ENCODE data around the gene GPR31. TPM values are rescaled to one million over a fixed set of nuclear protein-coding genes. Genes with fewer than 3 reads are reported as not detected.
A peak's percentile ranks its signal among the peaks of the same experiment; 100 is the strongest.

The GPR31 gene
- total RNA-seq, 1 donor from 2014 or later = not detected

GRCh38 chr6:167157414-167157813 is 366 bp downstream of the GPR31 start:
- Mint-ChIP-seq H3K4me3 (no peak overlapping the region), H3K27me3 (ENCODE audit: low read depth) (peaks cover 49% of the 10 kb centered on the region), H3K36me3 (no peaks in the 10 kb centered on the region), H3K9me3 (no peaks in the 10 kb centered on the region), H3K4me1 (peaks cover 15% of the 10 kb centered on the region), H3K27ac (no peak overlapping the region)
- TF ChIP-seq, protein P1, sequence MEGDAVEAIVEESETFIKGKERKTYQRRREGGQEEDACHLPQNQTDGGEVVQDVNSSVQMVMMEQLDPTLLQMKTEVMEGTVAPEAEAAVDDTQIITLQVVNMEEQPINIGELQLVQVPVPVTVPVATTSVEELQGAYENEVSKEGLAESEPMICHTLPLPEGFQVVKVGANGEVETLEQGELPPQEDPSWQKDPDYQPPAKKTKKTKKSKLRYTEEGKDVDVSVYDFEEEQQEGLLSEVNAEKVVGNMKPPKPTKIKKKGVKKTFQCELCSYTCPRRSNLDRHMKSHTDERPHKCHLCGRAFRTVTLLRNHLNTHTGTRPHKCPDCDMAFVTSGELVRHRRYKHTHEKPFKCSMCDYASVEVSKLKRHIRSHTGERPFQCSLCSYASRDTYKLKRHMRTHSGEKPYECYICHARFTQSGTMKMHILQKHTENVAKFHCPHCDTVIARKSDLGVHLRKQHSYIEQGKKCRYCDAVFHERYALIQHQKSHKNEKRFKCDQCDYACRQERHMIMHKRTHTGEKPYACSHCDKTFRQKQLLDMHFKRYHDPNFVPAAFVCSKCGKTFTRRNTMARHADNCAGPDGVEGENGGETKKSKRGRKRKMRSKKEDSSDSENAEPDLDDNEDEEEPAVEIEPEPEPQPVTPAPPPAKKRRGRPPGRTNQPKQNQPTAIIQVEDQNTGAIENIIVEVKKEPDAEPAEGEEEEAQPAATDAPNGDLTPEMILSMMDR (IDR thresholded peaks at IDR 0.05; ENCODE audit: unreplicated experiment) = no peak
- no peak for DNase-seq (ENCODE audit: low spot score in 2 of 2, unreplicated experiment in 2 of 2)

- no peaks in the 10 kb centered on the region for H3K36me3 Mint-ChIP-seq
- peaks cover 15% of the 10 kb centered on the region for H3K4me1 Mint-ChIP-seq
- TF ChIP-seq, protein P1 (IDR thresholded peaks at IDR 0.05; ENCODE audit: unreplicated experiment) = no peak
- H3K27ac Mint-ChIP-seq = no peak overlapping the region
- no peak for DNase-seq (ENCODE audit: low spot score in 2 of 2, unreplicated experiment in 2 of 2)
- H3K9me3 Mint-ChIP-seq = peaks cover 7% of the 10 kb centered on the region
- H3K4me3 Mint-ChIP-seq = no peak overlapping the region
- peaks cover 54% of the 10 kb centered on the region for H3K27me3 Mint-ChIP-seq (ENCODE audit: low read depth)
These were observed 2.9 kb downstream of the GPR31 start for GRCh38 chr6:167154895-167155294.

GRCh38 chr6:167154291-167154690 is 3.5 kb downstream of the GPR31 start:
- H3K27me3 Mint-ChIP-seq (ENCODE audit: low read depth) = peaks cover 60% of the 10 kb centered on the region
- peaks cover 7% of the 10 kb centered on the region for H3K9me3 Mint-ChIP-seq
- no peak overlapping the region for H3K27ac Mint-ChIP-seq
- peaks cover 15% of the 10 kb centered on the region for H3K4me1 Mint-ChIP-seq
- H3K36me3 Mint-ChIP-seq = no peaks in the 10 kb centered on the region
- no peak overlapping the region for H3K4me3 Mint-ChIP-seq
- TF ChIP-seq, protein P1 (IDR thresholded peaks at IDR 0.05; ENCODE audit: unreplicated experiment) = no peak
- DNase-seq (ENCODE audit: low spot score in 2 of 2, unreplicated experiment in 2 of 2) = no peak

DNA sequence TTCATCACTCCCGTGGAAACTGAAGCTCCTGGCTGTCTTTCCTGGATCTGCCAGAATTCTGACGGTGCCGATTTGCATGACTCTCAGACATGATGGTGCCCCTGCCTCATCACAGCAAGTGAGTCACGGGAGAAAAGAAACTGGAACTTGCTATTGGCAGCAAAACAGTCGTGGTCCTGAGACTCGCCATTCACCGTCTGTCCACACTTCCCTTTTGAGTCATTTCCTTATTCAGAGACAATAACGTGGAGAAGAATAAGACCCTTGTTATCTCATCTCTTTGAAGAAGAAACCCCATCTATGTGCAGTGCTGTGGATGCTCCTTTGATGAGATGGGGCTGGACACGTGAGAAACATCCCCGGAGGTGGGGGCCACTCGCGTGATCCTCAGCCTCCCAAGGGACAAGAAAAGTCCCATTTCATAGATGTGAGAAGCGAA is 4.2 kb downstream of the GPR31 start:
- Mint-ChIP-seq H3K4me1 (peaks cover 15% of the 10 kb centered on the region), H3K9me3 (peaks cover 7% of the 10 kb centered on the region), H3K27ac (no peak overlapping the region), H3K27me3 (ENCODE audit: low read depth) (peaks cover 62% of the 10 kb centered on the region), H3K36me3 (no peaks in the 10 kb centered on the region), H3K4me3 (peak overlapping the region; percentile 17)
- DNase-seq (ENCODE audit: low spot score in 2 of 2, unreplicated experiment in 2 of 2) = no peak
- TF ChIP-seq, protein P1 (IDR thresholded peaks at IDR 0.05; ENCODE audit: unreplicated experiment) = no peak

DNA sequence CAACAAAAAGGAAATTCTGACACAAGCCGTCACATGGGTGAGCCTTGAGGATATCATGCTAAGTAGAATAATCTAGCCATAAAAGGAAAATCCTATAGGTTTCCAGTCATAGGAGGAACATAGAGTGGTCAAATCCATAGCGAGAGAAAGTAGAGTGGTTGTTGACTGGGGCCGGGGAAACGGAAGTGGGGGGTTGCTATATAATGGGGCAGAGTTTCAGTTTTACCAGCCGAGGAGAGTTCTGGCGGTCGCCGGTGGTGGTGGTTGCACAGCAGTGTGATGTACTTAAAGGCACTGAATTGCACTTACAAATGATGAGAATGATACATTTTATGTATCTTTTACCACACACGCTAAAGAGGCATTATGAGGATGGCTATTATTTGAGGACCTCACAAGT is 4.9 kb downstream of the GPR31 start:
- Mint-ChIP-seq H3K27ac (no peak overlapping the region), H3K27me3 (ENCODE audit: low read depth) (peaks cover 64% of the 10 kb centered on the region), H3K36me3 (no peaks in the 10 kb centered on the region), H3K4me3 (no peak overlapping the region), H3K9me3 (peaks cover 7% of the 10 kb centered on the region), H3K4me1 (peaks cover 15% of the 10 kb centered on the region)
- TF ChIP-seq, protein P1 (IDR thresholded peaks at IDR 0.05; ENCODE audit: unreplicated experiment) = no peak
- DNase-seq (ENCODE audit: low spot score in 2 of 2, unreplicated experiment in 2 of 2) = no peak

DNA sequence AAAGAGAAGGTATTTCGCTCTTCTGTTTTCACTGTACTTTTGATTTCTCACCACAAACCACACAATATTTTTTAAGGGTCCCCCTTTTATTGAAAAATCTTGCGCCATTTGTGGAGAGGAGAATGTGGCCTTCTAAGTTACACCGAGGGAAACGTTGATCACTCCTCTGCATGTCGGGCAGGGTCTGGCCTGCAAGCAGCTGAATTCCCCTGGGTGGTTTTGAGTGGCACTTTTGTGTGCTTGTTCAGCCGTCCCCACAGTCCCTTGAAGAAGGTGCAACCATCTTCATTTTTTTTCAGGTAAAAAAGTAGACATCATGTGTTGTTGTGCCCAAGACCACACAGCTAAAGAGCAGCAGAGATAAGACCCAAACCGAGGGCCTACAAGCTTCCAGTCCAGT is 6.1 kb downstream of the GPR31 start:
- H3K9me3 Mint-ChIP-seq = peaks cover 7% of the 10 kb centered on the region
- no peaks in the 10 kb centered on the region for H3K36me3 Mint-ChIP-seq
- no peak overlapping the region for H3K4me3 Mint-ChIP-seq
- no peak for DNase-seq (ENCODE audit: low spot score in 2 of 2, unreplicated experiment in 2 of 2)
- peaks cover 71% of the 10 kb centered on the region for H3K27me3 Mint-ChIP-seq (ENCODE audit: low read depth)
- TF ChIP-seq, protein P1 (IDR thresholded peaks at IDR 0.05; ENCODE audit: unreplicated experiment) = no peak
- H3K27ac Mint-ChIP-seq = no peak overlapping the region
- H3K4me1 Mint-ChIP-seq = peaks cover 21% of the 10 kb centered on the region

Data from mesothelial cell of epicardium (in vitro differentiated cells).